Measurements from ENCODE around the gene ENDOU. TPM values are rescaled to one million over a fixed set of nuclear protein-coding genes. Genes with fewer than 3 reads are reported as not detected.

Gene ENDOU
- total RNA-seq: not detected

GRCh38 chr12:47725091-47725772, at the start of gene ENDOU:
TSS of gene ENDOU (minus strand) at chr12:47725490. CDS start at chr12:47725413, 77 bp downstream.
- no peaks in the 10 kb centered on the region for H3K27me3 Mint-ChIP-seq
- H3K9me3 Mint-ChIP-seq (ENCODE audit: low read depth): no peaks in the 10 kb centered on the region
- ATAC-seq (no peak), DNase-seq (no peak)
- no peak within 1 kb of the TSS for H3K4me3 Mint-ChIP-seq
- peaks cover 13% of the 10 kb centered on the region for H3K36me3 Mint-ChIP-seq
- H3K4me1 Mint-ChIP-seq: peaks cover 39% of the 10 kb centered on the region
- no peak within 1 kb of the TSS for H3K27ac Mint-ChIP-seq
- CTCF ChIA-PET: interaction anchor here (1.0 to 24.5 kb wide), 5 partner anchors 9 to 113 kb away, joined by 3 to 443 read pairs (median 16); partner anchors contain the start of gene SLC48A1

GRCh38 chr12:47774663-47775062, 49.4 kb upstream of the ENDOU start:
- peaks cover 2% of the 10 kb centered on the region for H3K36me3 Mint-ChIP-seq
- no peak overlapping the region for H3K27ac Mint-ChIP-seq
- no peak overlapping the region for H3K4me3 Mint-ChIP-seq
- peaks cover 15% of the 10 kb centered on the region for H3K27me3 Mint-ChIP-seq
- H3K9me3 Mint-ChIP-seq (ENCODE audit: low read depth): no peaks in the 10 kb centered on the region
- peaks cover 50% of the 10 kb centered on the region for H3K4me1 Mint-ChIP-seq
- CTCF ChIA-PET: interaction anchor here (0.5 to 19.5 kb wide), 7 partner anchors 7 to 418 kb away, joined by 3 to 954 read pairs (median 105); partner anchors contain the start of genes ENDOU, RAPGEF3 and RPAP3
- DNase-seq (no peak), ATAC-seq (no peak)

- H3K27ac Mint-ChIP-seq: peak overlapping the region; percentile 79
- peaks cover 2% of the 10 kb centered on the region for H3K36me3 Mint-ChIP-seq
- H3K27me3 Mint-ChIP-seq: peaks cover 15% of the 10 kb centered on the region
- ATAC-seq: peak; percentile 13
- DNase-seq: no peak
- CTCF ChIA-PET: interaction anchor here (1.3 to 19.5 kb wide), 7 partner anchors 6 to 60 kb away, joined by 3 to 954 read pairs (median 105); partner anchors contain the start of genes ENDOU, RAPGEF3 and RPAP3
- H3K4me1 Mint-ChIP-seq: peaks cover 45% of the 10 kb centered on the region
- no peaks in the 10 kb centered on the region for H3K9me3 Mint-ChIP-seq (ENCODE audit: low read depth)
- H3K4me3 Mint-ChIP-seq: peak overlapping the region; percentile 87
Measured at GRCh38 chr12:47773858-47774580, 48.7 kb upstream of the ENDOU start.

GRCh38 chr12:47773062-47773857, 48.0 kb upstream of the ENDOU start, which contains the start of gene SLC48A1:
TSS of gene SLC48A1 (plus strand) at chr12:47773238. CDS start at chr12:47773305, 67 bp downstream.
- ATAC-seq (peak; percentile 84), DNase-seq (peak; percentile 69)
- peaks cover 15% of the 10 kb centered on the region for H3K27me3 Mint-ChIP-seq
- H3K9me3 Mint-ChIP-seq (ENCODE audit: low read depth): no peaks in the 10 kb centered on the region
- peaks cover 2% of the 10 kb centered on the region for H3K36me3 Mint-ChIP-seq
- H3K4me1 Mint-ChIP-seq: peaks cover 41% of the 10 kb centered on the region
- H3K27ac Mint-ChIP-seq: peak within 1 kb of the TSS; percentile 79
- CTCF ChIA-PET: interaction anchor here (0.8 to 19.5 kb wide), 8 partner anchors 22 to 122 kb away, joined by 3 to 954 read pairs (median 6); partner anchors contain the start of genes ENDOU, RAPGEF3 and RPAP3
- peak within 1 kb of the TSS; percentile 87 for H3K4me3 Mint-ChIP-seq

GRCh38 chr12:47772738-47773061, 47.4 kb upstream of the ENDOU start:
- no peak for ATAC-seq
- H3K9me3 Mint-ChIP-seq (ENCODE audit: low read depth): no peaks in the 10 kb centered on the region
- no peak overlapping the region for H3K27ac Mint-ChIP-seq
- CTCF ChIA-PET: interaction anchor here (0.8 to 19.5 kb wide), 8 partner anchors 22 to 121 kb away, joined by 3 to 954 read pairs (median 6); partner anchors contain the start of genes ENDOU, RAPGEF3 and RPAP3
- peak overlapping the region; percentile 68 for H3K4me3 Mint-ChIP-seq
- peaks cover 15% of the 10 kb centered on the region for H3K27me3 Mint-ChIP-seq
- peaks cover 2% of the 10 kb centered on the region for H3K36me3 Mint-ChIP-seq
- H3K4me1 Mint-ChIP-seq: peaks cover 38% of the 10 kb centered on the region
- DNase-seq: no peak

- no peaks in the 10 kb centered on the region for H3K9me3 Mint-ChIP-seq (ENCODE audit: low read depth)
- peak overlapping the region; percentile 68 for H3K4me3 Mint-ChIP-seq
- H3K27ac Mint-ChIP-seq: no peak overlapping the region
- H3K36me3 Mint-ChIP-seq: peaks cover 2% of the 10 kb centered on the region
- peaks cover 19% of the 10 kb centered on the region for H3K27me3 Mint-ChIP-seq
- DNase-seq (no peak), ATAC-seq (no peak)
- CTCF ChIA-PET: interaction anchor here (0.7 to 19.5 kb wide), 8 partner anchors 10 to 121 kb away, joined by 3 to 954 read pairs (median 6); partner anchors contain the start of genes ENDOU, RAPGEF3 and RPAP3
- peaks cover 40% of the 10 kb centered on the region for H3K4me1 Mint-ChIP-seq
Measured at GRCh38 chr12:47772094-47772660, 46.9 kb upstream of the ENDOU start.

- H3K36me3 Mint-ChIP-seq: peaks cover 2% of the 10 kb centered on the region
- CTCF ChIA-PET: interaction anchor here (2.7 to 19.5 kb wide), 4 partner anchors 20 to 62 kb away, joined by 8 to 954 read pairs (median 410); partner anchors contain the start of genes ENDOU, RAPGEF3 and RPAP3
- DNase-seq: no peak
- peaks cover 19% of the 10 kb centered on the region for H3K27me3 Mint-ChIP-seq
- H3K27ac Mint-ChIP-seq: no peak overlapping the region
- no peak overlapping the region for H3K4me3 Mint-ChIP-seq
- no peak for ATAC-seq
- H3K9me3 Mint-ChIP-seq (ENCODE audit: low read depth): no peaks in the 10 kb centered on the region
- peaks cover 43% of the 10 kb centered on the region for H3K4me1 Mint-ChIP-seq
Measured at GRCh38 chr12:47771304-47771703, 46.0 kb upstream of the ENDOU start.

- Mint-ChIP-seq H3K27ac (no peak overlapping the region), H3K4me1 (peaks cover 39% of the 10 kb centered on the region), H3K36me3 (peaks cover 2% of the 10 kb centered on the region), H3K4me3 (no peak overlapping the region), H3K27me3 (peaks cover 19% of the 10 kb centered on the region), H3K9me3 (ENCODE audit: low read depth) (no peaks in the 10 kb centered on the region)
- DNase-seq (no peak), ATAC-seq (no peak)
- CTCF ChIA-PET: interaction anchor here (0.7 to 19.5 kb wide), 6 partner anchors 8 to 63 kb away, joined by 3 to 954 read pairs (median 241); partner anchors contain the start of genes ENDOU, RAPGEF3 and RPAP3
Measured at GRCh38 chr12:47770086-47770726, 44.9 kb upstream of the ENDOU start.

- ATAC-seq (no peak), DNase-seq (no peak)
- Mint-ChIP-seq H3K4me3 (no peak overlapping the region), H3K36me3 (peaks cover 2% of the 10 kb centered on the region), H3K27me3 (peaks cover 19% of the 10 kb centered on the region), H3K9me3 (ENCODE audit: low read depth) (no peaks in the 10 kb centered on the region), H3K4me1 (peaks cover 33% of the 10 kb centered on the region), H3K27ac (no peak overlapping the region)
- CTCF ChIA-PET: interaction anchor here (0.6 to 19.5 kb wide), 7 partner anchors 9 to 1301 kb away, joined by 3 to 954 read pairs (median 105); partner anchors contain the start of genes ENDOU, RAPGEF3, RHEBL1 and RPAP3
Measured at GRCh38 chr12:47769234-47770085, 44.2 kb upstream of the ENDOU start.

- Mint-ChIP-seq H3K4me1 (peaks cover 27% of the 10 kb centered on the region), H3K9me3 (ENCODE audit: low read depth) (no peaks in the 10 kb centered on the region), H3K27me3 (peaks cover 19% of the 10 kb centered on the region), H3K27ac (no peak overlapping the region), H3K36me3 (no peaks in the 10 kb centered on the region), H3K4me3 (no peak overlapping the region)
- ATAC-seq (no peak), DNase-seq (no peak)
- CTCF ChIA-PET: interaction anchor here (1.2 to 19.5 kb wide), 11 partner anchors 10 to 195 kb away, joined by 3 to 954 read pairs (median 15); partner anchors contain the start of genes ENDOU, RAPGEF3, RPAP3 and TMEM106C
Measured at GRCh38 chr12:47768323-47768811, 43.1 kb upstream of the ENDOU start.

- peak; percentile 89 for DNase-seq
- ATAC-seq: peak; percentile 85
- H3K4me1 Mint-ChIP-seq: peaks cover 27% of the 10 kb centered on the region
- H3K9me3 Mint-ChIP-seq (ENCODE audit: low read depth): no peaks in the 10 kb centered on the region
- no peak overlapping the region for H3K4me3 Mint-ChIP-seq
- CTCF ChIA-PET: interaction anchor here (0.7 to 19.5 kb wide), 27 partner anchors 11 to 423 kb away, joined by 3 to 954 read pairs (median 4); partner anchors contain the start of genes ENDOU, RAPGEF3, RPAP3 and TMEM106C
- peaks cover 16% of the 10 kb centered on the region for H3K27me3 Mint-ChIP-seq
- peak overlapping the region; percentile 58 for H3K27ac Mint-ChIP-seq
- no peaks in the 10 kb centered on the region for H3K36me3 Mint-ChIP-seq
Measured at GRCh38 chr12:47767216-47767724, 42.0 kb upstream of the ENDOU start.

Data from activated CD8-positive, alpha-beta memory T cell treated with anti-CD3 and anti-CD28 coated beads, Interleukin-2, amount 10 ng/mL, durations not matched to agents 7 days and 5 days (primary cell).